GM10248 (cell line): ENCODE results near the gene SDK1.
"Not testable (repeated sequence)": the region's sequence is repeated elsewhere in the genome, so short reads cannot be mapped to it uniquely, and the experiment has no call there.

ENCODE experiments used
- CTCF ChIA-PET: fragments of 300-600 bp; sonication (Branson Sonifier 250); formaldehyde crosslinking; extraction: SDS; loops from one replicate; lab custom pipeline; 2021; ENCODE audit warnings: antibody characterized with exemption; lab: Yijun Ruan, JAX
- POLR2A ChIA-PET: fragments of 350-650 bp; sonication (Branson Sonifier 250); formaldehyde crosslinking; extraction: SDS; loops from one replicate; lab custom pipeline; 2020; ENCODE audit warnings: antibody characterized with exemption; lab: Yijun Ruan, JAX
- DNase-seq: peaks from one replicate; pipeline ENCODE4 v3.0.0; 2012; ENCODE audit errors: extremely low spot score
- CTCF ChIP-seq: IDR thresholded peaks from 2 replicates; pipeline ENCODE4 v1.5.1; 2012; ENCODE audit warnings: mild to moderate bottlenecking, low read depth; ENCODE audit errors: extremely low read depth, missing control alignments, control extremely low read depth

The SDK1 gene

GRCh38 chr7:4215176-4215720, 914.2 kb downstream of the SDK1 start:
- ChIA-PET POLR2A (no interaction called here), CTCF (no interaction called here)
- no peak for TF ChIP-seq CTCF
- no peak for DNase-seq

GRCh38 chr7:4216016-4216415, 915.0 kb downstream of the SDK1 start:
- DNase-seq = no peak
- no peak for TF ChIP-seq CTCF
- ChIA-PET POLR2A (no interaction called here), CTCF (no interaction called here)

- POLR2A ChIA-PET, DNase-seq, CTCF ChIA-PET: not testable (repeated sequence)
Measured at GRCh38 chr7:4217126-4217660, 916.1 kb downstream of the SDK1 start.

- DNase-seq = no peak
- CTCF ChIA-PET = no interaction called here
- POLR2A ChIA-PET = no interaction called here
- no peak for TF ChIP-seq CTCF
Measured at GRCh38 chr7:4218481-4218880, 917.4 kb downstream of the SDK1 start.

- no peak for TF ChIP-seq CTCF
- POLR2A ChIA-PET = no interaction called here
- CTCF ChIA-PET = no interaction called here
- no peak for DNase-seq
Measured at GRCh38 chr7:4220011-4220410, 919.0 kb downstream of the SDK1 start.

- POLR2A ChIA-PET = no interaction called here
- DNase-seq = no peak
- CTCF ChIA-PET = no interaction called here
- TF ChIP-seq CTCF = no peak
Measured at GRCh38 chr7:4221043-4221442, 920.0 kb downstream of the SDK1 start.

- DNase-seq = no peak
- CTCF ChIA-PET = no interaction called here
- POLR2A ChIA-PET = no interaction called here
- no peak for TF ChIP-seq CTCF
Measured at GRCh38 chr7:4222676-4223075, 921.6 kb downstream of the SDK1 start.
